Measurements from ENCODE around the gene ERBB4. TPM values are rescaled to one million over a fixed set of nuclear protein-coding genes. Genes with fewer than 3 reads are reported as not detected.

ERBB4 gene
- total RNA-seq, 1 donor from 2014 or later = 9.2 TPM

- no peak for DNase-seq (ENCODE audit: low spot score in 2 of 2, unreplicated experiment in 2 of 2)
- Mint-ChIP-seq H3K36me3 (peaks cover 16% of the 10 kb centered on the region), H3K27me3 (ENCODE audit: low read depth) (peaks cover 7% of the 10 kb centered on the region), H3K4me1 (peaks cover 17% of the 10 kb centered on the region), H3K9me3 (peaks cover 38% of the 10 kb centered on the region), H3K4me3 (no peak overlapping the region), H3K27ac (no peak overlapping the region)
- TF ChIP-seq CTCF (IDR thresholded peaks at IDR 0.05; ENCODE audit: unreplicated experiment) = no peak
Observed at GRCh38 chr2:212170382-212170781, 368.2 kb downstream of the ERBB4 start.

- peaks cover 9% of the 10 kb centered on the region for H3K9me3 Mint-ChIP-seq
- H3K4me3 Mint-ChIP-seq = no peak overlapping the region
- H3K27me3 Mint-ChIP-seq (ENCODE audit: low read depth) = no peaks in the 10 kb centered on the region
- TF ChIP-seq CTCF (IDR thresholded peaks at IDR 0.05; ENCODE audit: unreplicated experiment) = no peak
- DNase-seq (ENCODE audit: low spot score in 2 of 2, unreplicated experiment in 2 of 2) = no peak
- no peaks in the 10 kb centered on the region for H3K36me3 Mint-ChIP-seq
- no peak overlapping the region for H3K27ac Mint-ChIP-seq
- peaks cover 14% of the 10 kb centered on the region for H3K4me1 Mint-ChIP-seq
Observed at GRCh38 chr2:212158081-212158480, 380.5 kb downstream of the ERBB4 start.

- Mint-ChIP-seq H3K4me3 (no peak overlapping the region), H3K27ac (no peak overlapping the region), H3K4me1 (peaks cover 14% of the 10 kb centered on the region), H3K36me3 (no peaks in the 10 kb centered on the region), H3K9me3 (peaks cover 16% of the 10 kb centered on the region), H3K27me3 (ENCODE audit: low read depth) (no peaks in the 10 kb centered on the region)
- TF ChIP-seq CTCF (IDR thresholded peaks at IDR 0.05; ENCODE audit: unreplicated experiment) = no peak
- DNase-seq (ENCODE audit: low spot score in 2 of 2, unreplicated experiment in 2 of 2) = no peak
Observed at GRCh38 chr2:212157012-212157411, 381.6 kb downstream of the ERBB4 start.

GRCh38 chr2:212156088-212156487 is 382.5 kb downstream of the ERBB4 start:
- peaks cover 16% of the 10 kb centered on the region for H3K9me3 Mint-ChIP-seq
- H3K27ac Mint-ChIP-seq = peak overlapping the region; percentile 64

GRCh38 chr2:212154477-212154878 is 384.1 kb downstream of the ERBB4 start:
- H3K4me1 Mint-ChIP-seq = peaks cover 14% of the 10 kb centered on the region
- H3K27me3 Mint-ChIP-seq (ENCODE audit: low read depth) = no peaks in the 10 kb centered on the region
- no peak for TF ChIP-seq CTCF (IDR thresholded peaks at IDR 0.05; ENCODE audit: unreplicated experiment)
- H3K27ac Mint-ChIP-seq = no peak overlapping the region
- no peaks in the 10 kb centered on the region for H3K36me3 Mint-ChIP-seq
- H3K9me3 Mint-ChIP-seq = peaks cover 19% of the 10 kb centered on the region
- H3K4me3 Mint-ChIP-seq = no peak overlapping the region
- DNase-seq (ENCODE audit: low spot score in 2 of 2, unreplicated experiment in 2 of 2) = no peak

More at GRCh38 chr2:212156088-212156487, 382.5 kb downstream of the ERBB4 start:
- Mint-ChIP-seq H3K4me3 (no peak overlapping the region), H3K4me1 (peaks cover 14% of the 10 kb centered on the region), H3K27me3 (ENCODE audit: low read depth) (no peaks in the 10 kb centered on the region), H3K36me3 (no peaks in the 10 kb centered on the region)
- no peak for TF ChIP-seq CTCF (IDR thresholded peaks at IDR 0.05; ENCODE audit: unreplicated experiment)
- no peak for DNase-seq (ENCODE audit: low spot score in 2 of 2, unreplicated experiment in 2 of 2)

- Mint-ChIP-seq H3K36me3 (no peaks in the 10 kb centered on the region), H3K4me3 (no peak overlapping the region), H3K27me3 (ENCODE audit: low read depth) (no peaks in the 10 kb centered on the region), H3K27ac (no peak overlapping the region), H3K4me1 (peaks cover 14% of the 10 kb centered on the region), H3K9me3 (peaks cover 18% of the 10 kb centered on the region)
- TF ChIP-seq CTCF (IDR thresholded peaks at IDR 0.05; ENCODE audit: unreplicated experiment) = no peak
- DNase-seq (ENCODE audit: low spot score in 2 of 2, unreplicated experiment in 2 of 2) = no peak
Observed at GRCh38 chr2:212153923-212154322, 384.7 kb downstream of the ERBB4 start.
